Caco-2 (cell line): ENCODE data around the gene SLC27A6. TPM values are rescaled to one million over a fixed set of nuclear protein-coding genes. Genes with fewer than 3 reads are reported as not detected.

Source experiments
- BruUV-seq: library from RNA; stranded (reverse); fragments of 400-500 nt; replicated peaks from 2 replicates; lab custom pipeline; 2021; lab: Mats Ljungman, UMichigan
- CTCF ChIA-PET: fragments of 300-600 bp; sonication (Branson Sonifier 250); formaldehyde crosslinking; loops from one replicate; lab custom pipeline; 2022; ENCODE audit warnings: antibody characterized with exemption; lab: Charles Lee
- POLR2A ChIA-PET: fragments of 300-600 bp; sonication (Branson Sonifier 250); formaldehyde crosslinking; loops from one replicate; lab custom pipeline; 2022; ENCODE audit warnings: antibody characterized with exemption; lab: Charles Lee
- DNase-seq, 2 experiments: peaks; one replicate each; pipeline versions ENCODE4 v3.0.0 to v3.0.0-alpha.2; 2020 to 2022
- H3K27me3 ChIP-seq: replicated peaks from 2 replicates; pipeline ENCODE4 v1.6.0; 2011; ENCODE audit warnings: low read length; ENCODE audit not compliant: control insufficient read depth, insufficient read depth
- H3K36me3 ChIP-seq: 2 replicates; pipeline ENCODE4 v1.5.1; 2011; ENCODE audit warnings: low read length; ENCODE audit not compliant: control insufficient read depth, insufficient read depth
- H3K4me1 ChIP-seq: fragments of 250-450 bp; sonication (Bioruptor Pico); 2 replicates; pipeline ENCODE4 v1.5.1; 2020; ENCODE audit warnings: mild to moderate bottlenecking
- H3K4me3 ChIP-seq: 2 replicates; pipeline ENCODE4 v1.5.1; 2011; ENCODE audit warnings: low read depth, mild to moderate bottlenecking, control low read depth, low read length
- H3K9me3 ChIP-seq: fragments of 250-450 bp; sonication (Bioruptor Pico); 2 replicates; pipeline ENCODE4 v1.5.1; 2020; ENCODE audit warnings: mild to moderate bottlenecking, moderate library complexity
- H3K27ac Mint-ChIP-seq: one replicate; pipeline ENCODE4 v1.8.0; 2022; ENCODE audit warnings: mixed read lengths; ENCODE audit not compliant: unreplicated experiment
- H3K27me3 Mint-ChIP-seq: one replicate; pipeline ENCODE4 v1.8.0; 2022; ENCODE audit warnings: mixed read lengths; ENCODE audit not compliant: insufficient read depth, unreplicated experiment
- H3K36me3 Mint-ChIP-seq: one replicate; pipeline ENCODE4 v1.8.0; 2022; ENCODE audit warnings: mild to moderate bottlenecking, mixed read lengths; ENCODE audit not compliant: insufficient read depth, unreplicated experiment
- H3K4me1 Mint-ChIP-seq: one replicate; pipeline ENCODE4 v1.8.0; 2022; ENCODE audit warnings: low read depth, mixed read lengths; ENCODE audit not compliant: unreplicated experiment
- H3K4me3 Mint-ChIP-seq: one replicate; pipeline ENCODE4 v1.8.0; 2022; ENCODE audit warnings: mild to moderate bottlenecking, moderate library complexity, mixed read lengths; ENCODE audit not compliant: unreplicated experiment
- H3K9me3 Mint-ChIP-seq: one replicate; pipeline ENCODE4 v1.8.0; 2022; ENCODE audit warnings: mixed read lengths; ENCODE audit not compliant: unreplicated experiment
- CTCF ChIP-seq, 2 experiments: fragments of 200-600 bp in 1 of 2; IDR thresholded peaks; 1 replicate in 1 of 2; 2 replicates in 1 of 2; pipeline versions ENCODE4 v1.5.1 to v1.8.0; 2011 to 2022; ENCODE audit warnings: antibody characterized with exemption in 1 of 2, control low read depth in 1 of 2, inconsistent platforms in 1 of 2, low read depth in 1 of 2, low read length in 1 of 2, mild to moderate bottlenecking in 1 of 2, moderate library complexity in 1 of 2; ENCODE audit not compliant: insufficient read depth in 1 of 2, severe bottlenecking in 1 of 2, unreplicated experiment in 1 of 2
- intact Hi-C: fragments of 100-400 bp; cut with micrococcal nuclease; formaldehyde crosslinking; loops from one replicate; pipeline ENCODE4 v1.10.0; 2022; ENCODE audit not compliant: unreplicated experiment
- total RNA-seq: library from RNA; stranded (reverse); gene quantifications from 2 replicates; pipeline ENCODE4 v1.2.3, GENCODE V29; 2022

Gene SLC27A6
- total RNA-seq, 1 experiment from 2014 or later, result not detected

- no peak overlapping the region for H3K4me3 ChIP-seq
- ChIA-PET POLR2A (no interaction called here), CTCF (no interaction called here)
- H3K27me3 ChIP-seq, result no peaks in the 10 kb centered on the region
- no peak for TF ChIP-seq CTCF (IDR thresholded peaks at IDR 0.05; ENCODE audit: insufficient read depth in 1 of 2, low read depth in 1 of 2, low read length in 1 of 2, severe bottlenecking in 1 of 2, unreplicated experiment in 1 of 2)
- H3K36me3 ChIP-seq, result no peaks in the 10 kb centered on the region
- DNase-seq, result no peak
- H3K4me3 Mint-ChIP-seq, result no peak overlapping the region
- no peak overlapping the region for H3K27ac Mint-ChIP-seq
- H3K4me1 Mint-ChIP-seq, result no peaks in the 10 kb centered on the region
- peaks cover 8% of the 10 kb centered on the region for H3K27me3 Mint-ChIP-seq
- no TSS peak for BruUV-seq
- no peaks in the 10 kb centered on the region for H3K4me1 ChIP-seq
- no peaks in the 10 kb centered on the region for H3K9me3 ChIP-seq
- H3K36me3 Mint-ChIP-seq, result no peaks in the 10 kb centered on the region
- intact Hi-C loops, result no loop called here
- H3K9me3 Mint-ChIP-seq, result peaks cover 15% of the 10 kb centered on the region
These were observed 1.1 kb downstream of the SLC27A6 start for GRCh38 chr5:128966375-128966774.

DNA sequence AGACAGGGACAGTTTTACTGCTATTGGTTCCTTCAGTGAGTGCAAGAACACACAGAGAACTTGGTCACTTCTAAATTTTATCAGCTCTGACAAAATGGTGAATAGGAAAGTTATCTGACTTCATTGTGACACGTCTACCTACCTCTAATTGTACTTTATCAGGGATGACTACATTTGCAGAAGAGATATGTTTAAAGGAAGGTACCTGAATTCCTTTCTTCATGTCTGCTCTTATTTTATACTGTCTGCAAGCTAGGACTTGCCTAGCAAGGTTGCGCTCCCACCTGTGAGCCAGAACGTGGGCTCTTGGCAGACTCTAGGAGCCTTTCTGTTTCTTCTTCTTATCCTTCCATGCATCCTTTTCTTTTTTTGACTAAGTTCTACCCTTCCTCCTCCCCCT lies 1.6 kb downstream of the SLC27A6 start:
- Mint-ChIP-seq H3K4me3 (no peak overlapping the region), H3K36me3 (no peaks in the 10 kb centered on the region), H3K4me1 (no peaks in the 10 kb centered on the region), H3K27ac (no peak overlapping the region), H3K9me3 (peaks cover 11% of the 10 kb centered on the region), H3K27me3 (peaks cover 7% of the 10 kb centered on the region)
- Histone ChIP-seq H3K4me1 (no peaks in the 10 kb centered on the region), H3K36me3 (no peaks in the 10 kb centered on the region), H3K4me3 (no peak overlapping the region), H3K9me3 (no peaks in the 10 kb centered on the region), H3K27me3 (no peaks in the 10 kb centered on the region)
- BruUV-seq, result no TSS peak
- intact Hi-C loops, result no loop called here
- ChIA-PET POLR2A (no interaction called here), CTCF (interaction anchor here (0.7 kb wide), 1 partner anchor 294 kb away, joined by 4 read pairs; no protein-coding TSS in a partner anchor)
- no peak for DNase-seq
- TF ChIP-seq CTCF (IDR thresholded peaks at IDR 0.05; ENCODE audit: insufficient read depth in 1 of 2, low read depth in 1 of 2, low read length in 1 of 2, severe bottlenecking in 1 of 2, unreplicated experiment in 1 of 2), result no peak

DNA sequence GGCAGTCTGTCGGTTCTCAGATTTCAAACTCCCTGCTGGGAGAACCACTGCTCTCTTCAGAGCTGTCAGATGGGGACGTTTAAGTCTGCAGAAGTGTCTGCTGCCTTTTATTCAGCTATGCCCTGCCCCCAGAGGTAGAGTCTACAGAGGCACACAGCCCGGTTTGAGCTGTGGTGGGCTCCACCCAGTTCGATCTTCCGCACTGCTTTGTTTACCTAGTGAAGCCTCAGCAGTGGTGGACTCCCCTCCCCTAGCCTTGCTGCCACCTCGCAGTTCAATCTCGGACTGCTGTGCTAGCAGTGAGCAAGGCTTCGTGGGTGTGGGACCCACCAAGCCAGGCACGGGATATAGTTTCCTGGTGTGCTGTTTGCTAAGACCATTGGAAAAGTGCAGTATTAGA lies 8.0 kb downstream of the SLC27A6 start:
- H3K4me3 Mint-ChIP-seq, result no peak overlapping the region
- no peaks in the 10 kb centered on the region for H3K4me1 Mint-ChIP-seq
- peaks cover 13% of the 10 kb centered on the region for H3K27me3 Mint-ChIP-seq
- ChIA-PET POLR2A (no interaction called here), CTCF (interaction anchor here (0.6 kb wide), 2 partner anchors 154 to 595 kb away, joined by 3 to 4 read pairs; no protein-coding TSS in a partner anchor)
- H3K27ac Mint-ChIP-seq, result no peak overlapping the region
- no peaks in the 10 kb centered on the region for H3K9me3 ChIP-seq
- H3K9me3 Mint-ChIP-seq, result peaks cover 21% of the 10 kb centered on the region
- H3K36me3 ChIP-seq, result no peaks in the 10 kb centered on the region
- no peak for TF ChIP-seq CTCF (IDR thresholded peaks at IDR 0.05; ENCODE audit: insufficient read depth in 1 of 2, low read depth in 1 of 2, low read length in 1 of 2, severe bottlenecking in 1 of 2, unreplicated experiment in 1 of 2)
- BruUV-seq, result no TSS peak
- H3K36me3 Mint-ChIP-seq, result no peaks in the 10 kb centered on the region
- H3K4me1 ChIP-seq, result no peaks in the 10 kb centered on the region
- intact Hi-C loops, result no loop called here
- no peak for DNase-seq
- no peaks in the 10 kb centered on the region for H3K27me3 ChIP-seq
- H3K4me3 ChIP-seq, result no peak overlapping the region
